ENCODE measurements around the gene SCTR.
A peak's percentile ranks its signal among the peaks of the same experiment; 100 is the strongest.

Gene SCTR

DNA sequence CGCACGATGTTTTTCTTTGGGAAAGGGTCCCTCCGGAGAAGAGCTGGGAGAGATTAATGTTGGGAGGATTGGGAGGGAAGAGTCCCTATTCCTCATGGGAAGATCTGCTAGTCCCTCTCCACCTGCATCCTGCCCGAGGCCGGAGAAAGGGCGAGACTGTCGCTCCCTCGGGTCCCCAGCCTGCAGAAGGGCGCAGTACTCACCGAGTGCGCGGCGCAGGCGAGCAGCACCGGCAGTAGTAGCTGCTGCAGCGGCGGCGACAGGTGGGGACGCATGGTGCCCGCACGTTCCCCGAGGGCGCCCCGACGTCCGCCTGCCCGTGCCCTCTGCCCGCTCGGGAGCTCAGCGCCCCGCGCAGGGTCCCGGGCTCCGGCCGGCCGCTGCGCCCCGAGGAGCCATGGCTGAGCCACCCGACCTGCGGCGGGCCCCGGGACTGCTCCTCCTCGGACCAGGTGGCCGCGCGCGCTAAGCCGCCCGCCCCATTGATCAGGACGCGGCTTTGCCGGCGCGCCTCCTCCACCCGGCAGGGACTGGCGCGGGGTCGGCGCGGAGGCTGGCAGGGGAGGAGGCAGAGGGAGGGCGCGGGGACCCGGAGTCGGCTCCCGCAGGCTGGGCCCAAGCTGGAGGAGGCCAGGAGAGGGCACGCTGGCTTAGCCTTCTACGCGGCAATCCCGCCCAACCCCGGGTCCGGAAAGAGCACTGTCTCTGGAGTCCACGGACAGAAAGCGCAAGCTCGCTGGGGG is at the start of gene SCTR:
SCTR (minus strand) TSS at position 532 of the 743 bp plus-strand sequence; CDS start at position 275, 257 bp downstream.
- Histone ChIP-seq H3K9me3 (ENCODE audit: control insufficient read depth, low read depth, low read length) (no peaks in the 10 kb centered on the region), H3K27me3 (ENCODE audit: control insufficient read depth, insufficient read depth, low read length) (peaks cover 56% of the 10 kb centered on the region), H3K9ac (ENCODE audit: low read length) (no peak within 1 kb of the TSS)

DNA sequence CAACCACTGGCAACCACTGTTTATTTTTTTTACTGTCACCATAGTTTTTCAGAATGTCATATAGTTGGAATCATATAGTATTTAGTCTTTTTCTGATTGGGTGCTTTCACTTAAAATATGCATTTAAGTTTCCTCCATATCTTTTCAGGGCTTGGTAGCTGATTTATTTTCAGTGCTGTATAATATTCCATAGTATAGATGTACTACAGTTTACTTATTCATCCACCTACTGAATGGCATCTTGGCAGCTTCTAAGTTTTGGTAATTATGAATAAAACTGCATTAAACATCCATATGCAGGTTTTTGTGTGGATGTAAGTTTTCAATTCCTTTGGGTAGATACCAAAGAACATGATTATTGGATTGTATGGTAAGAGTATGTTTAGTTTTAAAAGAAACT is 43.0 kb upstream of the SCTR start:
- no peaks in the 10 kb centered on the region for H3K4me1 ChIP-seq (ENCODE audit: control insufficient read depth, low read depth, low read length)
- no peaks in the 10 kb centered on the region for H3K36me3 ChIP-seq (ENCODE audit: control insufficient read depth, low read depth, low read length)
- no peaks in the 10 kb centered on the region for H3K9me3 ChIP-seq (ENCODE audit: control insufficient read depth, low read depth, low read length)
- H3K9ac ChIP-seq (ENCODE audit: low read length), result no peak overlapping the region
- H3K4me3 ChIP-seq (ENCODE audit: low read length), result no peak overlapping the region
- no peaks in the 10 kb centered on the region for H3K27me3 ChIP-seq (ENCODE audit: control insufficient read depth, insufficient read depth, low read length)
- no peak overlapping the region for H3K27ac ChIP-seq (ENCODE audit: low read length)

More for the DNA sequence above, at the start of gene SCTR:
- peak within 1 kb of the TSS; percentile 64 for H3K4me3 ChIP-seq (ENCODE audit: low read length)
- peaks cover 11% of the 10 kb centered on the region for H3K4me1 ChIP-seq (ENCODE audit: control insufficient read depth, low read depth, low read length)
- no peak within 1 kb of the TSS for H3K27ac ChIP-seq (ENCODE audit: low read length)
- no peaks in the 10 kb centered on the region for H3K36me3 ChIP-seq (ENCODE audit: control insufficient read depth, low read depth, low read length)

DNA sequence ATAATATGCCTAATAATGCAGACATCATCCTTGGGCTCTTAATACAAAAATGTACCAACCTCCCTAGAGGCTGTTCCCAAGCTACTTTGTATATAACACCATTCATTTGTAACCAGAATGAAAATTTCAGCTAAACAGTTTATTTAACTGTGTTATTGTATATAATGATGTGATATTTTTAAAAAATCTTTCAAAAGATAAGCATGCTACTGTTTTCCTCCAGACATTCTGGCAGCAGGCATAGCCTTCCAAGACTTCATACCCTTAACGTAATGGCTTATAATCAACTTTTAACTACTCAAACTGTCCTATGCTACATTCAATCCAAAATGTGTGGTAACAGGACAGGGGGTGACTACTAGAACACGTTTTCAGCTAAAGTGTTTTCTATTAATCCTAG is 41.2 kb upstream of the SCTR start:
- H3K9ac ChIP-seq (ENCODE audit: low read length), result no peak overlapping the region
- H3K27me3 ChIP-seq (ENCODE audit: control insufficient read depth, insufficient read depth, low read length), result no peaks in the 10 kb centered on the region
- no peaks in the 10 kb centered on the region for H3K36me3 ChIP-seq (ENCODE audit: control insufficient read depth, low read depth, low read length)
- no peak overlapping the region for H3K27ac ChIP-seq (ENCODE audit: low read length)
- no peak overlapping the region for H3K4me3 ChIP-seq (ENCODE audit: low read length)
- H3K9me3 ChIP-seq (ENCODE audit: control insufficient read depth, low read depth, low read length), result no peaks in the 10 kb centered on the region
- no peaks in the 10 kb centered on the region for H3K4me1 ChIP-seq (ENCODE audit: control insufficient read depth, low read depth, low read length)

DNA sequence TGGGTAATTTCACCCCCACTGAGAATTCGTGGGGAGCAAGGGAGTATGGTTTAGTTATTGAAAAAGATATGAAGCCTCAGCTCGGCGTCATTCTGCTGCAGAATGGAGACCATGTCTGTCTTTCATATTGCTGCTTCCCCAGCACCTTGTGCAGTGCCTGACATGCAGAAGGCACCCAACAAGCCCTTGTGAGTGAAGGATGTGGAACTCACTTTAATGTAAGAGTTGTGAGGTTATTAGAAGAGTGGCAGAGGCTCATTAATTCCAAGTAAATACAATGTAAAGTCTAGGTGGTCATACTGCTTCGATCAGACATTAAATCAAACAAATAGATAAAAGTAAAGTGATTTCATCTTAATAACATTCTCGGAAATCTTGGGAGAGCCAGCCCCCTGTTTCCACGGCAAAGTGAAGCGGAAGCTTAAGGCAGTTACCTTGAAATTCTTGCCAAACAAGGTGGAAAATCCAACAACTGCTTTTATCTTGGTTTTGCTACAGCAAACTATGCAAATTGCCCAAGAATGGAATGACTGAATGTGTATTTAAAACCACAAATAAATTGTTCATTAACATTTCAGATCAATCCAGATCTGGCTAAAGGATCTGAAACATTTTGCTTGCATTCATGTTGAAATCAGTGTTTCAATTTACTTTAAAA is 29.5 kb upstream of the SCTR start:
- H3K27me3 ChIP-seq (ENCODE audit: control insufficient read depth, insufficient read depth, low read length), result no peaks in the 10 kb centered on the region
- H3K4me1 ChIP-seq (ENCODE audit: control insufficient read depth, low read depth, low read length), result no peaks in the 10 kb centered on the region
- H3K9me3 ChIP-seq (ENCODE audit: control insufficient read depth, low read depth, low read length), result no peaks in the 10 kb centered on the region
- no peak overlapping the region for H3K4me3 ChIP-seq (ENCODE audit: low read length)
- no peaks in the 10 kb centered on the region for H3K36me3 ChIP-seq (ENCODE audit: control insufficient read depth, low read depth, low read length)
- no peak overlapping the region for H3K27ac ChIP-seq (ENCODE audit: low read length)
- no peak overlapping the region for H3K9ac ChIP-seq (ENCODE audit: low read length)

DNA sequence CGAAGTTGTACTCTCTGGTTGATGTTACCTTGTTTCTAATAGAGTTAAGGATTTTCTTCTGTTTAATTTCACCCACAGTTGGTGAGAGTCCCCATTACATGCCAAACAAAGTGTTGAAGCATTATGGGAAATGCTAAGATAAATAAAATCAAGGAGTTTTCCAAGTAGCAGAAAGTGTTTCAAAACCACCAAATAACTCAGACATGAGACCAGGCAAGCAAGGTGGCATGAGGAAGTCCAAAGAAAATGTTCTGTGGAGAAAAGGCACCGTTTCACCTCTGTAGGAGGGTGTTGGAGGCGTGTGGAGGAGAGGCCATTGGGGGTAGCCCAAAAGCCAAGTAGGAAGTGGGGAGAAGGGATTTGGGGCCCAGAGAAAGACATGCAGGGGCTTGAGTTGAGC is 28.6 kb upstream of the SCTR start:
- Histone ChIP-seq H3K4me1 (ENCODE audit: control insufficient read depth, low read depth, low read length) (no peaks in the 10 kb centered on the region), H3K27me3 (ENCODE audit: control insufficient read depth, insufficient read depth, low read length) (no peaks in the 10 kb centered on the region)

DNA sequence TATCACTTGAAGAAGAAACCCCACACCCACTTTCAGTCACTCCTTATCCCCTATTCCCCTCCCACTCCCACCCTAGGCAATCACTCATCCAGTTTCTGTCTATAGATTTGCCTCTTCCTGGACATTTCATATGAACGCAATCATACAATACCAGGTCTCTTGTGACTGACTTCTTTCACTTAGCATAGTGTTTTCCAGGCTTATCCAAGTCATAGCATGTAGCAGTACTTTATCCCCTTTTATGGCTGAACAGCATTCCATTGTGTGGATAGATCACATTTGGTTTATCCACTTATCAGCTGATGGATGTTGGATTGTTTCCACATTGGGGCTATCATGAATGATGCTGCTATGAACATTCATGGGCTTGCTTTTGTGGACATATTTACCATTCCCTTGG is 26.6 kb upstream of the SCTR start:
- Histone ChIP-seq H3K27me3 (ENCODE audit: control insufficient read depth, insufficient read depth, low read length) (peaks cover 5% of the 10 kb centered on the region), H3K9me3 (ENCODE audit: control insufficient read depth, low read depth, low read length) (no peaks in the 10 kb centered on the region), H3K36me3 (ENCODE audit: control insufficient read depth, low read depth, low read length) (no peaks in the 10 kb centered on the region), H3K9ac (ENCODE audit: low read length) (no peak overlapping the region), H3K4me3 (ENCODE audit: low read length) (no peak overlapping the region), H3K27ac (ENCODE audit: low read length) (no peak overlapping the region), H3K4me1 (ENCODE audit: control insufficient read depth, low read depth, low read length) (no peaks in the 10 kb centered on the region)

More for the DNA sequence above, 28.6 kb upstream of the SCTR start:
- Histone ChIP-seq H3K27ac (ENCODE audit: low read length) (no peak overlapping the region), H3K9ac (ENCODE audit: low read length) (no peak overlapping the region), H3K9me3 (ENCODE audit: control insufficient read depth, low read depth, low read length) (no peaks in the 10 kb centered on the region), H3K4me3 (ENCODE audit: low read length) (no peak overlapping the region), H3K36me3 (ENCODE audit: control insufficient read depth, low read depth, low read length) (no peaks in the 10 kb centered on the region)

DNA sequence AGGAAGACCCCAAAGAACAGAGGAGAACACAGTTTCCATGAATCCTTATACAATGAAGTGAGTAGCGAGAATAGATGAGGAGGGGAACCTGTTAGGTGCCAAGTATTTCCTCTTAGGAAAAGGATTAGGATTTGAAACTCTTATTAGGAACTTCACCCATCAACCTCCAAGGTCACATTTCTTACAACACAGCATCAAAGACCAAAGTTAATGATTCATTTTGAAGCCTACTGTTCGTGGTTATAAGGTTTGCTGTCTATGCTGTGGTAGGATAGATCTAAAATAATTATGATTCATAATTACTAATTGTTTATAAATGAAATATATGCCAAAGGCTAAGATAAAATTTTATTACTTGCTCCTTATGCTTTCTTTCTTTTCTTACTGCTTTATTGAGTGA is 26.1 kb upstream of the SCTR start:
- Histone ChIP-seq H3K27me3 (ENCODE audit: control insufficient read depth, insufficient read depth, low read length) (peaks cover 10% of the 10 kb centered on the region), H3K36me3 (ENCODE audit: control insufficient read depth, low read depth, low read length) (no peaks in the 10 kb centered on the region), H3K4me3 (ENCODE audit: low read length) (no peak overlapping the region), H3K4me1 (ENCODE audit: control insufficient read depth, low read depth, low read length) (no peaks in the 10 kb centered on the region), H3K27ac (ENCODE audit: low read length) (no peak overlapping the region), H3K9ac (ENCODE audit: low read length) (no peak overlapping the region), H3K9me3 (ENCODE audit: control insufficient read depth, low read depth, low read length) (no peaks in the 10 kb centered on the region)

DNA sequence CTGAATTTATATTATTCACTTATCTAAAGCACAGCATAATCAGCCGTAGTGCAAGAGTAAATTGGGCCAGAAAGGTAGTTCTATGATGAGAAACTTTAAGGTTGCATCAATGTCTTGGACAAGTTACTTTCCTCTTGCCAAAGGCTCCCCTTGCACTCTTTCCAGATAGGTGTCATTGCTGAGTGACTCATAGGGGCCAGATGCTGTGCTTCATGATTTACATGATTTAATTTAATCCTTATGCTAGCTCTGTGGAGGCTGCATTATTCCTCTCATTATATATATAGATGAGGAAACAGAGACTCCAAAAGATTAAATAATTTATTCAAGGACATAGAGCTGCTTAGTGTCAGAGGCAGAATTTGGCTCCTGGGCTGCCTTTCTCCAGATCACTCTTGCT is 25.0 kb upstream of the SCTR start:
- Histone ChIP-seq H3K4me1 (ENCODE audit: control insufficient read depth, low read depth, low read length) (peaks cover 4% of the 10 kb centered on the region), H3K36me3 (ENCODE audit: control insufficient read depth, low read depth, low read length) (no peaks in the 10 kb centered on the region), H3K27me3 (ENCODE audit: control insufficient read depth, insufficient read depth, low read length) (peaks cover 14% of the 10 kb centered on the region), H3K9me3 (ENCODE audit: control insufficient read depth, low read depth, low read length) (no peaks in the 10 kb centered on the region), H3K4me3 (ENCODE audit: low read length) (no peak overlapping the region), H3K9ac (ENCODE audit: low read length) (no peak overlapping the region), H3K27ac (ENCODE audit: low read length) (no peak overlapping the region)

DNA sequence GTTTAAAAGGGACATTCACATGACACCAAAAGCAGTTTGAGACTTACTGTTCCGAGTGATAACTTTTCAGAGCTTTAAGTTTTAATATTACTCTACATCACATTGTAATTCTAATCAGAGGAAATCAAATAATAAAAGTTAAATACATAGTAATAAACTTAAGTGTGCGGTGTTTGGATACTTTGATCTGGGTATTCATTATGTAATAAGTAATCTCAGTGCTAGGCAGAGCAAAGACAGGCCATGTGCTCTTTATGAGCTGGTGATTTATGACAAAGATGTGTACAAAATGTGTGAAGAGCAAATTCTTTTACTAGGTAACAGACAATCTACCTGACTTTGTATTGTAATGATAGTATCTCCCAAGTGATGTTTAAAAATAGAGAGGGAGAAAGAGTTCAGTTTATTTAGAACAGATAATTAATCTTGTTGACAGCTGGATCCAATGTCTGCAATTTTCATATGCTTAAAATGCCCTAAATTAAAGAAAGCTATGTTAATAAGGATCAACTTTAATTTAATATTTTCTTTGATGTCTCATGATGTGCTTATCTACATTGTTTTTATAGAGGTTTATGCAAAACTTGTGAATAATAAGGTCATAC is 24.3 kb upstream of the SCTR start:
- Histone ChIP-seq H3K4me1 (ENCODE audit: control insufficient read depth, low read depth, low read length) (peaks cover 4% of the 10 kb centered on the region), H3K9me3 (ENCODE audit: control insufficient read depth, low read depth, low read length) (no peaks in the 10 kb centered on the region), H3K27ac (ENCODE audit: low read length) (no peak overlapping the region), H3K27me3 (ENCODE audit: control insufficient read depth, insufficient read depth, low read length) (peaks cover 14% of the 10 kb centered on the region), H3K9ac (ENCODE audit: low read length) (no peak overlapping the region), H3K4me3 (ENCODE audit: low read length) (no peak overlapping the region), H3K36me3 (ENCODE audit: control insufficient read depth, low read depth, low read length) (no peaks in the 10 kb centered on the region)

DNA sequence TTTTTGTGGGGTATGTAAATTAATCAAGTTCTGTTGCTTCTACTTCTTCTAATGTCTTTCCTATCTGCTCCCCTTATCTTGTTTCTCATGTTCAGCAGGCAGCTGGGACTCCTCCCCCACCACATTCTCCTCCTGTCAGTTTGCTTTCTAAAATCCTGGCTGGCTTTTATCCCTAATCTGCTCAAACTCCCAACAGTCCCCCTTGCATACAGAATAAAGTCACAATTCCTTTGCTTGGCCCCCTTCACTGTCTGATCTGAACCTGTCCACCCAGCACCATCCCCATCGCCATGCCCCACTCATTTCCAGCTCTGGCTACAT is 22.1 kb upstream of the SCTR start:
- no peaks in the 10 kb centered on the region for H3K9me3 ChIP-seq (ENCODE audit: control insufficient read depth, low read depth, low read length)
- H3K9ac ChIP-seq (ENCODE audit: low read length), result no peak overlapping the region
- H3K4me3 ChIP-seq (ENCODE audit: low read length), result no peak overlapping the region
- peaks cover 20% of the 10 kb centered on the region for H3K27me3 ChIP-seq (ENCODE audit: control insufficient read depth, insufficient read depth, low read length)
- no peaks in the 10 kb centered on the region for H3K36me3 ChIP-seq (ENCODE audit: control insufficient read depth, low read depth, low read length)
- peaks cover 4% of the 10 kb centered on the region for H3K4me1 ChIP-seq (ENCODE audit: control insufficient read depth, low read depth, low read length)
- no peak overlapping the region for H3K27ac ChIP-seq (ENCODE audit: low read length)

DNA sequence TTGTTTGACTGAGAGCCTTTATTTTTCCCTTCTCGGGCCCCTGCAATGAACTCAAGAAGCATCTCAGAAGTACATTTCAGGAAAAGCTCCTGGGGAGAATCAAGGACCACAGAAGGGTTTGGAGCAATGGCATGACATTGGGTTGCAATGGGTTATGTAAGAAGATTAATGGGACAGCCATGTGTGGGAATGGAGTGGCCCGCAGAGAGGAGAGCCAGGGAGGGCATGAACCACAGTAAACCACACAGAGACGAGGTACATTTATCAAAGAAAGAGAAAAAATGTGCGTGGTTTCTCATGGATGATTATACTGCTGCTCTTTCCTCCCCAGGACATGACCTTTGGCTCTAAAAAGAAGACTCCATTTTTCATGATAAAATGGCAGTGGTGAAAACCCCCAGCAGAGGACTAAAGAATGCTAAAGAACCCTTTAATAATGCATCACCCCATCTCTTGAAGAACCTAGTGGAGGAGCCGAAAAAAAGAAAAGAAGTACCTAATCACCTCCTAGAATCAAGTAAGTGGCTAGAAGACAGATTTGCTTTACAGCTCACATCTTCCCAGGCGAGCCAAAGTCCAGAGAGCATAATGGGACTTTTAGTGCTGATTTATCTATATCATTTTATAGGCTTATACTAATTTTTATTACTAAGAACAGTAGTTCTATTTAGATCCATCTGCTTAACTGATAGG is 21.6 kb upstream of the SCTR start:
- Histone ChIP-seq H3K4me1 (ENCODE audit: control insufficient read depth, low read depth, low read length) (peaks cover 4% of the 10 kb centered on the region), H3K27me3 (ENCODE audit: control insufficient read depth, insufficient read depth, low read length) (peaks cover 20% of the 10 kb centered on the region), H3K9ac (ENCODE audit: low read length) (no peak overlapping the region), H3K9me3 (ENCODE audit: control insufficient read depth, low read depth, low read length) (no peaks in the 10 kb centered on the region), H3K27ac (ENCODE audit: low read length) (no peak overlapping the region), H3K4me3 (ENCODE audit: low read length) (no peak overlapping the region), H3K36me3 (ENCODE audit: control insufficient read depth, low read depth, low read length) (no peaks in the 10 kb centered on the region)

All from iPS-18a (cell line).